Caki2 (cell line): Measurements from ENCODE around the gene PDLIM3. TPM values are rescaled to one million over a fixed set of nuclear protein-coding genes. Genes with fewer than 3 reads are reported as not detected.

Experiments used
- DNase-seq: peaks from one replicate; pipeline ENCODE4 v3.0.0-alpha.2; 2015; ENCODE audit warnings: low read depth
- in situ Hi-C: cut with HindIII; loops from 2 replicates; pipeline ENCODE4 v1.10.0; 2016; ENCODE audit warnings: low sequenced_read_pairs, low pct_unique_long_range_greater_than_20kb, mixed read lengths
- total RNA-seq: library from RNA; depleted of rRNA; stranded (reverse); fragments of >200 nt; shearing (Covaris generic); gene quantifications from 2 replicates; pipeline ENCODE4 v1.2.3, GENCODE V29; 2014; ENCODE audit warnings: low replicate concordance

Gene PDLIM3
- total RNA-seq, 1 experiment from 2014 or later, result 11.3 TPM

DNA sequence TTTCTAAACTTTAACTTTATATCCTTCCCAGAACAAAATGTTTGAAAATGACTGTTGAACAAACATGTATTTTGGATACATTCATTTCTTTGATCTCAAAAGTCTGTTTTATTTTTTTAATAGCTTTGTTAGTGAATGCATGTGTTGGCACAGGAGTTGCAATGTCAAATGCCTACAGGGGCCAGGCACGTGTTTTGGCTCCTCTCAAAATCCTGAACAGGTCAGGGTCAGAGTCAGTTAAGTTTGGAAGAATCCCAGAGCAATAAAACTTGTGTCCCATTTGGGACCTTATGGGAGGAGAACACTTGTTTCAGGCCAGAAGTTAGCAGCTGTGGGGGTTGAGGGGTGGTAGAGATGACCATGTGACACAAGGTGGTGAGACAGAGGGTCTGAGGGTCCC, 34.7 kb downstream of the PDLIM3 start:
- no peak for DNase-seq
- in situ Hi-C loops, result no loop called here

DNA sequence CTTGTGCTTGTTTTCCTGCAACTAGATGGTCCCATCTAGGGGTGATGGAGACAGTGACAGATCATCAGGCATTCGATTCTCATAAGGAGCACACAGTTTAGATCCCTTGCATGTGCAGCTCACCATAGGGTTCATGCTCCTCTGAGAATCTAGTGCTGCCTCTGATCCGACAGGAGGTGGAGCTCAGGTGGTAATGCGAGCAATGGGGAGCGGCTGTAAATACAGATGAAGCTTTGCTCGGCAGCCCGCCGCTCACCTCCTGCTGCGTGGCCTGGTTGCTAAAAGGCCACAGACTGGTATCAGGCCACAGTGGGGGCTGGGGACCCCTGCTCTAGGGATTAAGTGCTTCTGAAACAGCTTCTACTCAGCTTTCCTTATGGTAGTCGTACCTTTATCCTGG, 35.3 kb downstream of the PDLIM3 start:
- in situ Hi-C loops, result no loop called here
- no peak for DNase-seq

DNA sequence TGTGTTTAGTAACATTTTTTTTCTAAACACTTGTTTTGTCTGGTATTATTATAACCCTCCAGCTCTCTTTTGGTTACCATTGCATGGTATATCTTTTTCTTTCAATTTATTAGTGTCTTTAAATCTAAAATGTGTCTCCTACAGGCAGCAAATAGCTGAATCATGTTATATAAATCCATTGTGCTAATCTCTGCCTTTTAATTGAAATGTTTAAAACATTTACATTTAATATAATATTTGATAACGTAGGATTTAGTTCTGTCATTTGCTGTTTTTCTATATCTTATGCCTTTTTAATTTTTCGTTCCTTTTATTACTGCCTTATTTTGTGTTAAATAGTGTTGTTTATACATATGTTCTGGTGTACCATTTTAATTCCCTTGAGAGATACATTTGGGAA, 46.7 kb downstream of the PDLIM3 start:
- in situ Hi-C loops, result no loop called here
- DNase-seq, result no peak

DNA sequence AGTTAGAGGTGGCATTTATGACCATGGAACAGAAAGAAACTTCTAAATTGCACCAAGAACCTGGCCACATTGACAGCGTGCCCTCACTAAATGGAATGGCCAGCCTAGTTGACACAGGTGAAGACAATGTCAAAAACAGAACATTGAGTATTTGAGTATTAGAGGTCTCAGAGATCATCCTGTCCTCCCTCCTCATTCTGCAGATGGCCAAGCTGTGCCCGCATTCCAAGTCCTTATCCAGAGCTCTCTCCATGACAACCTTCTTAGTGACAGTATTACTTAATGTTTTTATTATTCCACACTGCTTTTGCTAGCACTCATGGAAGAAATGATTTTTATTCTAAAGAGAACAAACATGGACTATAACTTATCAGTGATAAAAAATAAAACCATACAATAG, 53.9 kb downstream of the PDLIM3 start:
- no peak for DNase-seq
- in situ Hi-C loops, result no loop called here

DNA sequence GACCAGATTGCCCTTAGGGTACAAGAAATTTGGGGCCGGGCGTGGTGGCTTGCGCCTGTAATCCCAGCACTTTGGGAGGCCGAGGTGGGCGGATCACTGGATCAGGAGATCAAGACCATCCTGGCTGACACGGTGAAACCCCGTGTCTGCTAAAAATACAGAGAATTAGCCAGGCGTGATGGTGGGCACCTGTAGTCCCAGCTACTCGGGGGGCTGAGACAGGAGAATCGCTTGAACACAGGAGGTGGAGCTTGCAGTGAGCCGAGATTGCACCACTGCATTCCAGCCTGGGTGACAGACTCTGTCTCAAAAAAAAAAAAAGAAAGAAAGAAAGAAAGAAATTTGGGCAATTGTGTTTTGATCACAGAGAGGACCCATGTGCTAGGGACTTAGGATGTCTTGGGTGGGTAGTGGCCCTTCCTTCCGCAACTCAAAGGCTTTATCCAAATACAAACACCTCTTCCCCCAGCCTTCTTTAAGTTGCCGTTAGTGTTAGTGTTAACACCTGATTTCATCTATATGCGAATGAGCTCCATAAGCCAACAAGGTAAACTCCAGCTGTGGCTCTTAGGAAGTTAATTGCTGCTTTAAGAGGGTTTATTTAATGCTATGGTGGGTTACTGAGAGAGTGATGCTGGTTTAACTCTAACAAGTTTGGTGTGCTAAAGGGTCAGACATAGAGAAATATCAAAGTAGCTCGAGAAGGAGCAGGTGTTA, 55.1 kb downstream of the PDLIM3 start:
- no peak for DNase-seq
- in situ Hi-C loops, result no loop called here

DNA sequence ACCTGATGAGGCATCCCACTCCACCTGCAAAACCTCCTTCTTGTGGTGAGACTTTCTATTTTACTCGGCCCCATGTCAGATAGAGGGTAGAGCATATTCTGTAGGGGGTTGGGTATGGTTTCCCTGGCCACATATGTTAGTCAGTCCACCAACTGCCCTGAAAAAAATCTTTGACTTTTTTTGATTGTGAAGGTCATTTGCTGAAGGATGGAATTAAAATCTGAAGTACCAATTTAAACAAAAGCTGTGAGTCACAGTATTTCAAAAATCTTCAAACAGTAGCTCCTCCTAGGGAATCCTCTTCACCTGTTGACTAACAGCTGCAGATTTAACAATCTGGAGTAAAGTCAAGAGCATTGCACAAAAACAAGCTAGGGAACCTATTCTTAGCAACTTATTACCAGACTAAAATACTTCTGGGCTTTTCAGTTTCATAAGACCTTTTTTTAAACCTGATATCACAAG, 55.8 kb downstream of the PDLIM3 start:
- in situ Hi-C loops, result no loop called here
- DNase-seq, result no peak

DNA sequence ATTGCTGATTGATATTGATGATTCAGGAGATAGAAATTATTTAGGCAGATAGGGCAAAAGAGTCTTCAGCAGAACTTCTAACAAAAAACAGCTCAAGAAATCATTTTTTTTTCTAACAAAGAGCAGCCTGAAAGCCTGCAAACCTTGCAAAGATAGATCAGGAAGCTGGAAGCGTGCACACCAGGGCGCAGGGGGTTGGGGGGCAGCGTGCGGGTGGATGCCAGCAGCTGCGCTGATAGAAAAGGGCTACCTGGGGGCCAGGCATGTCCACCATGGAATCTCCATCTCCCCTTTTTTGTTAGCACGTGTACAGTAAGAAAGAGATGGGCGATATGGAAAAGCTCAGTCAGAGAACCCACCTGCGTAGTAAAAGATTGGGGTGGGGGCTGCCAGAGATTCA, 62.1 kb downstream of the PDLIM3 start:
- in situ Hi-C loops, result no loop called here
- DNase-seq, result no peak

DNA sequence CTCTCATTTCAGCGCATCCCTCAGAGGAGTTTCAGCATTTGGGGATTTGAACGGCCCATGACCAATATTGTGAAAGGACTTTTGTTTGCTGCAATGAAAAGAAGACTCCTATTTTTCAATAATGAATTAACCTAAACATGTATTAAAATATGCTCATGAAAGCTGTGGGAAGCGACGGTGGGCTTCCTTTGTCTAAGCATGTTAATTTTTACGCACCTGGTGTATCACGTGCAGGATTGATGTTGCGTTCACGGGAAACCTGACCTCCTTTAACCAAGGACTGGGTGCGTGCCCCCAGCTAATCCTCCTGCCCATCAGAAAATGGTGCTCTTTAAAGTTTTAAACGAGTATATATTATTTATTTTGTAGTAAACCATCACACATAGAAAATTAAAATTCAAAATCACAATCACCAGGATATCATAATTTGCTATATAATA, 63.2 kb downstream of the PDLIM3 start:
- in situ Hi-C loops, result no loop called here
- no peak for DNase-seq

DNA sequence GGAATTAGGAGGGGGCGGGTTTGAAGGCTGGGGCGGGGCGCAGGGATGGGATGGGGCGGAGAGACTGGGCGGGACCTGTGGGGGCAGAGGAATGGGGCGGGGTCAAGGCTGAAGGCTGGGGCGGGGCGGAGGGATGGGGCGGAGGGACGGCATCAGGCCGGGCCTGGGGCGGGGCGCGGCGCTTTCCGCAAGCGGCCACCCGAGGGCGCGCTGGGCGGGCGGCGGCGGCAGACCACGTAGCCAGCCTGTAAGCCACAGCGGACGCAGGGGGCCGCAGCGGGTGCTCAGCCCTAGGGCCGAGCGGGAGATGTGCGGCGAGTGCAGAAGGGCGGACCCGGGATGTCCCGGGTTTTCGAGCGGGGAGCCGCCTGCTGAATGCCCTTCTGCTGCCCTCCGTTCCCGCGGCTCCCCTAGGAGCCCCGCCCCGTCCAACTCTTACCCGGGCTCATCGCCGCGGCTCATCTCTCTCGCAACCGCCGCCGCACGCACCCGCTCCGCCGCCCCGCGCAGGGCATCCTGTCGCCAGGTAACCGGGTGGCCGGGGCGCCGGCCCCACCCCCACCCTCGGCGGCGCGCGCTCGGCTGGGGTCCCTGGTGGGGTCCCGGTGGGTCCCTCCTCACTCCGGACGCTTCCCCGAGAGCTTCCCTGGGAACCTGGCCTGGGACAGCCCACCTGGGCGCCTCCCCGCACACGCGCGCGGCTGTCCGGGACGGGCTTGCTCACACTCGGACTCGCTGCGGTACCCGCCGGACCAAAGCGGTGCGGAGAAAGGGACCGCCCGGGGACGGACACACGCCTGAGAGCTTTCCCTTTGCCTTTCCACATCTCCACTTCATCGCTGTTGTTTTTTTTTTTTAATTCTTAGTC, 63.8 kb downstream of the PDLIM3 start, which contains the start of gene CCDC110:
CCDC110 (minus strand) TSS at position 499 of the 868 bp plus-strand sequence; CDS start at position 449, 50 bp downstream.
- in situ Hi-C loops, result no loop called here
- peak; percentile 78 for DNase-seq

DNA sequence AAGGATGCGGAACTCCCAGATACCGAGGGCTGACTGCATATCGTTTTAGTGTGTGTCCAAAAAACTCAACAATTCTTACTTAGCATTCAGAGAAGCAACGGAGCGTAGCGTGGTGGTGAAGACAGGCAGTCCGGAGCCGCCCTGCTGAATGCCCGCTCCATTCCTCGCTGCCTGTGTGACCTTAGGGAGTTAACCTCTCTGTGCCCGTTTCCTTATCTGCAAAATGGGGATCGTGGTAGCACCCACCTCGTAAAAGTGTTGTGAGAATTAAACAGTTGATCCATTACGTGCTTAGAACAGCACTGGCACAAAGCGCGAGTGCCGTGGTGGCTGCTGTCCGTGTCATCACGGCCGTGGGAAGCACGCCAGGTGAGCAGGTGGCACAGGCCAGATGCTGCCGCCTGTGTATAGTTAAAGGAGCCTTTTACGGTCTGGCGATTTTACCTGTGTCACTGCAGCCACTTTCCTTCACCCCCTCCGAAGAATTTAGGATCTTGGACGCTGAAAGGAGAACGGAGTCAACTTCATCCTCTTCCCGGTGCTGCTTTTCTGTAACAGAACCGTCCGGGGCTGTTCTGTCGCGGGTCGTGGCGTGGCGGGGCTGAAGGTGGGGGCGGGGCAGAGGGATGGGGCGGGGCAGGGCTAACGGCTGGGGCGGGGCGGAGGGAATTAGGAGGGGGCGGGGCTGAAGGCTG, 64.7 kb downstream of the PDLIM3 start:
- peak; percentile 59 for DNase-seq
- in situ Hi-C loops, result no loop called here

DNA sequence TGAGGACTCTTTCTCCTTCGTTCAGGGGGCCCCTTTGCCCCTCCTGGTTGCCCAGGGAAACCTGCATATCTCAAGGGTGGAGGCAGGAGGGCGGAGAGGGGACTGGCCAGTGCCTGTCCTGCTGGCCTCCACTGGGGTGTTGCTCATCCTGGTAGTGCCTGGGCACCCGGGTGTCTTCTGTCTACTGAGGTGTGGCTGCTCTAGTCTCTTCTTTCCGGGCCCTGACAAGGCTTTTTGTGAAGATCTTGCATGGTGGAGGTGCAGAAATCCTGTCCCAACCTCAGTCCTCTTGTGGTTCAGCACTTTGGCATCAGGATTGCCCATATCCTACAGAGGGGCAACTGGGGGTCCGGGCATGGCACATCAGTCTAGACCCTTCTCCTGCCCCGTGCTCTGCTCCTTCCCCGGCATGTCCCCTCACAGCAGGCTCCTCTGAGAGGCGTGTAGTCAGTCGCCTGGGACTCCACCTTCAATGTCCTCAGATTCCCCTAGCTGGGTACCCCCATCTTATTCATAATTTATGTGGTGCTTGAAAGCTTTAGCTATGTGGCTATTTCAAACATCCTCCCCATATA, 65.6 kb downstream of the PDLIM3 start:
- in situ Hi-C loops, result no loop called here
- no peak for DNase-seq

DNA sequence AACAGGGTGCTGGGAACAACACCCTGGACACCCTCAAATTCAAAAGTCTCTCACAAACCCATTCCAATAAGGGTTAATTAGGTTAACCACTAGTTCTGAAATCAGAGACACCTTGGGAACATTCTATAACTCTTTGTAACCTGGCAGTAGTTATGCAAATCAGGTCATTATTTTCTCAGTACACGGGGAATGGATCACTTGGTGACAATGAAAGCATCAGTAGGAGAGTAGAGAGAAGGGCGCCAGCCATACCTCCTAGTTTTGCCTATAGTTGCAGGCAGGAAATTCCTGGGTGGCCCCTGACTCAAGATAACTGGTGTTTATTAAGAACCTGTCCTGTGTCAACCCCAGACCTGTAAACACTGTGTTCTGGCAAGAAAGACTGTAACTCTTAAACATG, 66.3 kb downstream of the PDLIM3 start:
- in situ Hi-C loops, result no loop called here
- DNase-seq, result no peak

DNA sequence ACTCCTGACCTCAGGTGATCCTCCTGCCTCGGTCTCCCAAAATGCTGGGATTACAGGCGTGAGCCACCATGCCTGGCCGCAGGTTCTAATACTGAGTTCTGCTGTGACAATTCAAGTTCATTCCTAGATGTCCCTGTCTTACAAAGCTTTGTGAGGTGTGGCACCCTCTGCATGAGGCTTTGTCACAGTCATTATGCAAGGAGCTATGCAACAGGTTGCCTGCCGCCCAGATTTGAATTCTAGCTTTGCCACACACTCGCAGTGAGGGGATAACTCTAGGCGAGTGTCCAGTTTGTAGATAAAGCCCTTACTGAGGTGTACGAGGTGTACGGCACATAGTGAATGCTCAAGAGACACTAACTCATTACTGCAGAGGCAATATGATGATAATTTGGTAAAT, 67.3 kb downstream of the PDLIM3 start:
- no peak for DNase-seq
- in situ Hi-C loops, result no loop called here

DNA sequence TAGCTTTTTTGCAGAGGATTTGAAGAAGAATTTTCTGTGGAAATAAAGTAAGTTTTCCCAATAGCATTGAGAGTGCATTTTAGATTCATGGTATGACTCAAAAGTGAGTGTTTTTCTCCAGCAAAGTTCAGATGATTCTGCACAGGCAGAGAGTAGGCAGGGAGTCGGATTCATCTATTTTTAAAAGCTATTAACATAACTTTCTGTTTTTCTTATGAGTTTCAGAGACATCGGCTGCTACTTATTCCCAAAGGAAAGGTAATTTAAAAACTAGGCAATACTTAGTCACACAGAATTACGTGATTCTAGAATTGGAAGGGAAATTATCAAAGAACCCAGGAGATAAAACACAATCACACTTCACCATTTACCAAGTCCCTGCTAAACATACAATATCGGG, 68.2 kb downstream of the PDLIM3 start:
- no peak for DNase-seq
- in situ Hi-C loops, result no loop called here

DNA sequence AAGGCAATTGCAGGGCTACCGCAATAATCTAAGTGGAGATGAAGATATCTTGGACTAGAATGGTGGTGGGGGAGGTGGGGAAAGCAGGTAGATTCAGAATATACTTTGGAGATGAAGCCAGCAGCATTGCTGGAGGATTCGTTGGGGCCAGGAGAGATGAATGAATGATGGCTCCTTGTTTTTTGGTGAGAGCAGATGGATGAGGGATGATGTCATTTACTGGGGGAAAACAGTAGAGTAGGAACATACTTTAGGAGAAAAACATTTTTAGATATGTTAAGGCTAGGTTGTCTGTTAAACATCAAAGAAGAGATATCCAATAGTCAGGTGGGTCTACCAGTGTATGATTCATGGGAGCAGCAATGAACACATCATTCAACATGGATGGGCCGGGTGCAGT, 69.6 kb downstream of the PDLIM3 start:
- in situ Hi-C loops, result no loop called here
- DNase-seq, result no peak

DNA sequence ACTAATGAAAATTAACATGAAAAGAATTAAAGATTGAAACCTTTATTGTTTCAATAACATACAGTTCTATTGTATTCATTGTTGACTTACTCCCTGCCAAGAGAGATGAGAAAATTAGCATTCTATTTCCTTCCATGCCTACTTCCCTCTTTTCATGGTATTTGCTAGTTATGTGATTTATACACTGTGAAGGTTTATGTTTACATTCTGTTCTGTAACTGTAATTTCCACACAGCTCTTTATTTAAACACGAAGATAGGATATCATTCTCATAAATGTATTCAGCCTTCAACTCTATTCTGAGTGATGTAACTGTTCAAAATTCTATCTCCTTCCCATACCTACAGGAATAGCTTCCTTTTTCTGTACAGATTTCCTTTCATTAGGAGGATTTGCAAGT, 70.4 kb downstream of the PDLIM3 start:
- no peak for DNase-seq
- in situ Hi-C loops, result no loop called here

DNA sequence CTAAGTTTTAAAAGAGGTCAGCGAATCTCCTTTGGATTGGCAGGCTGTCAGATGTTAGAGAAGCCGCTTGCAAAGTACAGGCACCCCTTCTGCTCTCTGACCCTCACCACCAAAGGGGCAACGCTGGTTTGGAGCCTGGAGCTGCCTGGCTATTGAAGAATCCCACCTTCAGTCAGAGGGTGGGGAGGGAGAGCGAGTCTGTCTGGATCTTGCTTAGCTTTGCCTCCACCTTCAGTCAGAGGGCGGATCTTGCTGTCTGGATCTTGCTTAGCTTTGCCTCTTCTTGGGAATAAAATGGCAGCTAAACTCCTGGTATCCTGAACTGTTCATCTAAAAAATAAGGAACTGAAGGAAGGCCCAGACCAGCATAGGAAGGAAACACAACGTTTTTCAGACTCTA, 71.1 kb downstream of the PDLIM3 start:
- in situ Hi-C loops, result no loop called here

DNA sequence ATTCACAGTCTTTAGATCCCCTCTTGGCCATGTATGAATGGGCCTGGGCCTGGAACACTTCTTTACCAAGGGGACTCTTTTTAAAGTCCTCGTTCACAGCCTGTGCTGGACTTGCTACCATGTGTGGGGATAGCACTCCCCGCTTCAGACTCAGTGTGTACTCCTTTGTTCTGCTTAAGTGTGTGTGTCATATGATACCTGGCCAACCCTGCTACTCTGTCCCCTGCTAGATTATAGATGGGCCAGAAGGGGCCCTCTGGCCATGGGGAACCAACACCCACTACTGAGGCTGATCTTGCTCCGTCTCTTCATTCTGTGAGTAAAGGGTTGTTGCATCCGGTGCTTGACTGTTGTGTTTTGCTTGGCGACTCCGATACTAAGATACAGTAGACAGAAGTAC, 71.8 kb downstream of the PDLIM3 start:
- no peak for DNase-seq
- in situ Hi-C loops, result no loop called here

More for the DNA sequence above, 71.1 kb downstream of the PDLIM3 start:
- no peak for DNase-seq

DNA sequence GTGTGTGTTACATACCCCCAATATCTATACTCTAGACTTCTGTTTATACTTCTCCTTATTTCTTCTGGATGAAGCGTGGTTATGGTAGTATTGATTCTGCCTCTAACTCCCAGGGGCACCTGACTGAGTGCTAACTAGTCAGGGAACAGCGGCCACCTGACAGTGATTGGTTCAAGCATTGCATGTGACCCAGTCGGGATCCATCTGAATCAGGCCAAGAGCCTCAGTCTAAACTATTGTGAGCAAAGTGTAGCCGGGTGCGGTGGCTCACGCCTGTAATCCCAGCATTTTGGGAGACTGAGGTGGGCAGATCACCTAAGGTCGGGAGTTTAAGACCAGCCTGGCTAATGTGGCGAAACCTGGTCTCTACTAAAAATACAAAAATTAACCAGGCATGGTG, 73.7 kb downstream of the PDLIM3 start:
- no peak for DNase-seq
- in situ Hi-C loops, result no loop called here
